HG02885 (cell line): ENCODE measurements around the gene SLC11A2.
"Not testable (repeated sequence)": the region's sequence is repeated elsewhere in the genome, so short reads cannot be mapped to it uniquely, and the experiment has no call there.

Source experiments
- ATAC-seq: cut with Tn5 transposase; IDR thresholded peaks from one replicate; pipeline ENCODE4 v1.9.1; 2021; ENCODE audit warnings: mild to moderate bottlenecking; ENCODE audit not compliant: unreplicated experiment, poor library complexity

SLC11A2 gene

DNA sequence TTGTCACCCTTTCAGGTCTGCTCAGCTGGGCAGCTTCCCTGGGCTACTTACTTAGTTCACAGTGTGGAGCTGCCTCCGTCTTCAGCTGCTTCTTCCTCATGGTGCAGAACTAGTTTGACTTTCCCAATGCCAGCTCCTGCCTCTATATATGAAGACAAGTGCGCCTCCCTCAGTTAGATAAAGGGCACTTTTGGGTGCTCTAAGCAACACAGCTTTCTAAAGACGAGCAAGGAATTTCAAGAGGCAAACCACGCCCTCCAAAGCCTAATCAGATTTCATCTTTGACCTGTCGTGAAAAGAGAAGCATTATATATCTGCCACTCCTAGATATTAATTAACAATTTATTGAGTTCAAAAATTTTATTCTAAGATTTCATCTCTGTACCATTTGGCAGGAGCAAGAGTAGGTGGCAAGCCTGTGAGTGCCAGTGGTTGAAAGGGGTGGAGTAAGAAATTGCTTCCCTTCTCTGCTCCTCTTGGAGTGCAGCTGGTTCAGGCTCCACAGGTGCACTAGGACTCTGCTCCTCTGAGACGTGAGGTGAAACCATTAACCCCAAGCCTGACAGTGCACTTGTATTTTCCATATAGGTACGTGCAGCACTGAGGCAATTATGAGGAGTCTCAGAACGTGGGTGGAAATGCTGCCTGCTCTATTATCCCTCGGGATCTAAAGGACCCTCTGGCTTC is 2.1 kb upstream of the SLC11A2 start:
- ATAC-seq, result no peak

DNA sequence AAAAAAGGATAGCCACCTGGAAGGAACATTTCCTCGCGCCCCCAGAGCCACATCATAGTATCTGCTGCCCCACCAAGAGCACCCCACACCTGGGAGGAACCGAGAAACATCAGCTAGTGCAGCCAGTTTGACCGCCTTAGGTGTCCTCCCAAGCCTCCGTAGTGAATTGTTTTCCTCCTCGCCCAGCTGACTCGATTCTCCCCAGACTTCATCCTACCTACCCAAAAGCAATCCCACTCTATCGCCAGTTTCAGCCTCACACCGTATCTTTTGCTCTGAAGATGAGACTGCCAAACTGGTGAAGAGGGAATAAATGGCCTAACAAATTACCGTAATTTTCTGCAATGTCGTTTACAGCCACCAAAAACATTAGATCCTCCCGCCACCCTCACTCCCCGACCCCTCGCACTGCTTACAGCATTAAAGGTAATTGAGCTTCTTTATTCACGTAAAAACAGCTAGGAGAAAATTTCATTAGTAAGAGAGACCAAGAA is 1.2 kb upstream of the SLC11A2 start:
- no peak for ATAC-seq

DNA sequence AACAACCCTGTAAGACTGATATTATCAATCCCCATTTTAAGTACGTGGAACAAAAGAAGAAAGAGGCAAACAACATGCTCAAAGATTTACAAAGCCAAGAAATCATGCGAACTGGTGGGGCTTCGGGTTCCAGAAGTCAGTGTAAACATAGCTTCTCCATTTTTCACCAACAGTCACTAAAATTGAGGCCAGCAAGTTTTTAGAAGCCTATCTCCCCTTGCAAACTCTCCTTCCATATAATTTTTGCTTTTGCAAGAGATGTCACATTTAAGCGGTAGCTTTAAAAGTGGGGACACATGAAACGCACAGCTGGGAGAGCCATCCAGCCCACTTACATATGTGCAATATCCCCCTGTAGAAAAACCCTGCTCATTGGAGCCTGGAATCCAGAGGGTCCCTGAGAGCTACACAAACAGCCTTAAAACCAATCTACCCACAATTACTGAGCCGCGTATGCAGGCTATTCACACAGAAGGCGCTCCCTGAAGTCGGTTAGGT is 797 bp downstream of the SLC11A2 start:
- ATAC-seq, result no peak

DNA sequence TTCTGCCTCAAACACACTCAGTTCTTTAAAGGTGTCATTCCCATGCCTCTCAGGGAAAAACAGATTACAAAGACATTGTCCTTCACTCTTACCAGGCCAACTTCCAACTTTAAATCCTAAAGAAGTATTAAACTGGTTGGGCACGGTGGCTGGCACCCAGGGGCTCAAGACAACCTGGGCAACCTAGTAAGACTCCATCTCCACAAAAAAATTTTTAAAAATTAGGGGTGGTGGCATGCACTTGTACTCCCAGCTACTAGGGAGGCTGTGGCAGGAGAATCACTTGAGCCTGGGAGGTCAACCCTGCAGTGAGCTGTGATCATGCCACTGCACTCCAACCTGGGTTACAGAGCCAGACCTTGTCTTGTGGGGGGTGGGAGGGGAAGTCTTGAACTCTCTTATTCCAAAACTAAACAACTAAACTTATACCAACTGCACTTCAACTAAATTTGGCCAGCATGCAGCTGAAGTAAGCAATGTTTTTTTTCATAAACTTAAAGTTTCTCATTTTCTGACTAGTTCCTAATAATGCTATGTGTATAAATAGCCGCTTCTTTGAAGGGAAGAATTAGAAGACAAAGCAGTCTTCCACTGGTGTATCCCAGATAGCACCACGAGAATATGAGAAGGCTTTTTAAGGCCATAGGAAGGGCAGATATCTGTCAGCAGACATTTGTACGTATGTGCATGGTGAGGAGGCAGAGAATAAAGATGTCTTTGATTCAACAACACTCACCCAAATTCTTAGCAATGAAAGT is 2.4 kb downstream of the SLC11A2 start:
- ATAC-seq, result no peak

GRCh38 chr12:51021694-51022093 is 4.5 kb downstream of the SLC11A2 start:
- ATAC-seq, result no peak

DNA sequence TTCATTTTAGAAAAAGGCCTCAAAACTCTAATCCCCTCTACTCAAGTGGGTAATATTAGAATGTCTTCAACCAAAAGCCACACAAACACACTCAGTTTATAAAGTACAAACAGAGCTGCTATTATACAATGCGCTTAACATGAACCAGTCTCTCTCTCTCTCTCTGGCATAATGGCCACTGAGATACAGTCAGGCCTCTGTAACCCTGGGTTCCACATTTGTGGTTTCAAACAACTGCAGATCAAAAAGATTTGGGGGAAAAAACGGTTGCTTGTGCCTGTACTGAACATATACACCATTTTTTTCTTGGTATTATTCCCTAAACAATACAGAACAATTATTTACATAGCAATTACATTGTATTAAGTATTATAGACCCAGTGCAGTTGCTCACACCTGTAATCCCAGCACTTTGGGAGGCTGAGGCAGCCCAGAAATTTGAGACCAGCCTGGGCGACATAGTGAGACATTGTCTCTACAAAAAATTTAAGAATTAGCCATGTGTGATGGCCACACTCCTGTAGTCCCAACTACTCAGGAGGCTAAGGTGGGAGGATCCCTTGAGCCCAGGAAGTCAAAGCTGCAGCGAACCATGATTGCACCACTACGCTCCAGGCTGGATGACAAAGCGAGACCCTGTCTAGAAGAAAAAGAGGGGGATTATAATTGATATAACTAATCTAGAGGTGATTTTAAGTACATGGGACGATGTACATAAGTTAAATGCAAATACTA is 5.6 kb downstream of the SLC11A2 start:
- no peak for ATAC-seq

DNA sequence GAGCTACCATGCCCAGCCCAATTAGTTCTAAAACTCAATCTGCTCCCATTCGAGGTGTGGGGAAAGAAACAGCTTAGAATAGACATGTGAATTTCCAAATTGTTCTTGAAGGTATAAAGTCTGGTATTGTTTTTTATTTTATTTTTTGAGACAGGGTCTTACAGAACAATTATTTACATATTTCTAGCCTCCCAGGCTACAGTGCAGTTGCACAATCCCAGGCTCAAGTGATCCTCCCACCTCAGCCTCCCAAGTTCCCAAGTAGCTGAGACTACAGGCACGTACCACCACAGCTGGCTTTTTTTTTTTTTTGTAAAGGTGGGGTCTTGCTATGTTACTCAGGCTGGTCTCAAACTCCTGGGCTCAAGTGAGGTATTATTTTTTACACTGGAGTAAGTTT is 6.3 kb downstream of the SLC11A2 start:
- no peak for ATAC-seq

GRCh38 chr12:51018956-51019355 is 7.2 kb downstream of the SLC11A2 start:
- no peak for ATAC-seq

DNA sequence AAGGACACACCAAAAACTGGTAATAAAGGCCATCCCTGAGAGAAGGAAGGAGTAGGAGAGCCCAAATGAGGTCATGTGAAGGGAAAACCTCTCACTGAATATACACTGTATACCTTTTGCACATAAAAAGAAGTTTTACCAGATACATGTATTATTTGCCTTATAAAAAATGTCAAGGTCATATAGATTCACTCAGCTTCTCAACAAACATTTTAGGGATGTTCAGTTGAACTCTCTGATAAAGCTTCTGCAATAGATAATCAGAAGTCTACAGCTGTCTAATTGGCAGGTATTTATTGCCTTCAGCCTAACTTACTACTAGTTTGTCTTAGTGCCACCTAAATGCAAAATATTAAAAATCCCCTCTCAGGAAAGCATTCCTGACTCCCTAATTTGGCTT is 8.7 kb downstream of the SLC11A2 start:
- ATAC-seq, result no peak

DNA sequence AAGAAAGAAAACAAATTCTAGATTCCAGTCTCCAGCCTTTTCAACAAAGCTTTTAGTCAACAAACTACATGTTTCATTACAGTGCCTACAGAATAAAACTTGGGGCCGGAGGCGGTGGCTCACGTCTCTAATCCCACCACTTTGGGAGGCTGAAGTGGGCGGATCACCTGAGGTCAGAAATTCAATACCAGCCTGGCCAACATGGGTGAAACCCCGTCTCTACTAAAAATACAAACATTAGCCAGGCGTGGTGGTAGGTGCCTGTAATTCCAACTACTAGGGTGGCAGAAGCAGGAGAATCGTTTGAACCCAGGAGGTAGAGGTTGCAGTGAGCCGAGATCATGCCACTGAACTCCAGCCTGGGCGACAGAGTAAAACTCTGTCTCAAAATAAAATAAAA is 11.7 kb downstream of the SLC11A2 start:
- ATAC-seq, result not testable (repeated sequence)

DNA sequence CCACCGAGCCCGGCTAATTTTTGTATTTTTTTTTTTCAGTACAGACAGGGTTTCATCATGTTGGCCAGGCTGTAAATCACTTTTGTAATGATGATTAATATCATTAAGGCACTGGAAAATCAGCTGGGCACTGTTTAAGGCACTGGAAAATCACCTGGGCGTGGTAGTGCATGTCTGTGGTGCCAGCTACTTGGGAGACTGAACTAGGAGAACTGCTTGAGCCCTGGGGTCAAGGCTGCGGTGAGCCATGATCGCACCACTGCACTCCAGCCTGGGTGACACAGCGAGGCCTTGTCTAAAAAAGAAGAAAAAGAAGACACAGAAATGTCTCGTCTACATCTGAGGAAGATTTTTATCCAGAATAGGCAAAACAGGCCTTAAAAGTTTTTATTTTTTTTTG is 12.7 kb downstream of the SLC11A2 start:
- ATAC-seq, result no peak

DNA sequence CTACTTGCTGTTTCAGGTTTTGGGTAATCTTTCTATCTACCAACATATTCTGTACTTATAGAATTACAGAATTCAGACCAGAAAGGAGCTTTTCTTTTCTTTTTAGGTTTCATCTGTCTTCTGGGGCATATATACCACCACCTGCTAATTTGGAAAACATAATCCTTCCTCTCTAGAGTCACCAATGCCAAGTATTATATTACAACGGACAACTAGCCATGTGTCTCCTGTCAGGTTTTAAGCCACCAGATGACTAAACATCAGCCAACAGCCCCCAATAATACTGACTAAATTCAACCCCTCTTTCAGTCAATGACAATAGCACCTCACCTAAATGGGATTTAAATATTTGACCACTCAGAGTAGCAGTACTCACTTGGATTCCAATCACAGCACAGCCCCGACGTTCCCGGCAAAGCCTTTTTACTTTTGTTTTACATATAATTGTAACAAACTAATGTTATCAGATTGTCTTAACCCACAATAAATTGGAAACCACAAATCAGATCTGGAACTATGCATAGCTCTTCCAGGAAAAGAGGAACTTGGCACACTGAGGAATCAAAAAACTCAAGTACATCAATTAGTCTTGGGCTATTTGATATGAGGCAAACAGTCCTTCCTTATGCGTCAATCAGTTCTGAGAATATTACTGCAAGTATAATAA is 13.5 kb downstream of the SLC11A2 start:
- ATAC-seq, result no peak

DNA sequence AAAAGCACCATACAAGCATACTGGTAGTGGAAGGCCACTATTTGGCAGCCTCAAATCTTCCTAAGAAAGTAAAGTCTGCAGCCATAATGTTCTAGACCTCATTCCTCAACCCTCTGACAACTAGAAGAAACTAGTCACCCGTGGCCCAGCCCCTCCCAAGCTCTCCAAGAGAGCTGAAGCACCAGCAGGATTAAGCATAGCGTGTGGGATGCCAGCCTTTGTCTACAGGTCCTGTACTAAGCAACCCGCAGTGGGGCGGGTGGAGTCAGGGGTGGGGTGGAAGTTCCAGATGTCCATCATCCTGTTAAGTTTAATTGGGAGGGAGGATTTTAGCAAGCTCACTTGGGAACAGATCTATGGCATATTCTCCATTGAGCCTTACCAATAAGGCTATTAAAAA is 14.2 kb downstream of the SLC11A2 start:
- no peak for ATAC-seq

GRCh38 chr12:51009056-51009440 is 17.1 kb downstream of the SLC11A2 start:
- ATAC-seq, result no peak

DNA sequence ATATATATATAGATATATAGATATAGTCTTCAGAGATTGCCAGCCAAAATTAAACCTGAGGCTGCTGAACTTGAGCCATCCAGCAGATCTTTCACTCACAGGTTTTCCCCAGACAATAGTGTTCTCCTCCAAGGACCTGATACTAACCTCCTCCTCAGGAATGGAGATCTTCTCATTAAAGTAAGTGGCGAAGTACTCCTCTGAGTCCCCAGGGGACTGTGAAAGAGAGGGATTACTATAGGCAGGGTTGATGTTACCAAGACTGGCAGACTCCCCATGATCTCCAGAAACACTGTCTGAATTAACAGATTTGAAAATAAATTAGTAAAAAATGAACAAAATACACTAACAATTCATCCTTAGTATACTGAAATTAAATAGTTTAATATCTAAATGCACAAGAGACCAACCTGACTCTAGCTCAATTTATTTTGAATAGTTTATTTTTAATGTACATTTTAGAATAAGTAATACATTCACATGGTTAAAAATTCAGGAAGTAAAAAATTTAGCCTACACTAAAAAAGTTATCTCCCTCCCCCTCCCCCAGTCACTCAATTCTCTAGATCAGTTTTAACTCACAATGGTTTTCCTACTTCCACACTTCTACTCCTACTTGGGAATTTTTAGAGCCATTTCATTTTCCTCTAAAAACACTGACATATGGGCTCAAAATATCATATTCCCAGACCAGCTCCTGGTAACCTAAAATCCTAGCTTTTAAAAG is 17.7 kb downstream of the SLC11A2 start:
- ATAC-seq, result no peak

DNA sequence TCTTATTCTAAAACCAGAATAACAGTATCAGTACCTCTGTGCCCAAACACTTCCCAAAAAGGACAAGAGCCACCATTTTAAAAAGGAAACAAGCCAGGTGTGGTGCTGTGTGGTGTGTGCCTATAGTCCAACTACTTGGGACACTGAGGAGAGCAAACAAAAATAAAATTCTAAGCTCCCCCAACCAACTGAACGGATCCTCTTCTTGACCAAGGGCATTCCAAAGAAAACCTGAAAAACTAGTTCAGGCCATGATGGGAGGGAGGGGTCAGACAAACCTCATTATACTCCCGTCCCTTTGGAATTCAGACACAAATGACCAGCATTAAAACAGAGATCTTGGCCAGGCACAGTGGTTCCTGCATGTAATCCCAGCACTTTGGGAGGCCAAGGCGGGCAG is 20.5 kb downstream of the SLC11A2 start:
- no peak for ATAC-seq

- ATAC-seq, result no peak
These were observed 21.2 kb downstream of the SLC11A2 start for GRCh38 chr12:51005030-51005429.

- no peak for ATAC-seq
These were observed 21.7 kb downstream of the SLC11A2 start for GRCh38 chr12:51004504-51004903.

DNA sequence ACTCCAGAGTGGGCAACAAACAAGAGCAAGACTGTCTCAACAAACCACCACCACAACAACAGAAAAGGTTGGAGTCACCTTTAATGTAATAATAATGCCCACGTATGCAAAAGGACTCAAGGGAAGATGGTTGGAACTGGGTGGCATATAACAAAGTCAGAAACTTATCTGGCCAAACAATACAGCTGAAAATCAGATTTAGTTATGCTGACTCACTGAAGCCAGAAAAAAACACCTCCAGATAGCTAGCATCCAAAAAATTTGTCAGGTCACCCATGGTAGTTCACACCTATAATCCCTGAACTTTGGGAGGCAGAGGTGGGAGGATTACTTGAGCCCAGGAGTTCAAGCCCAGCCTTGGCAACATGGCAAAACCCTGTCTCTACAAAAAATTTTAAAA is 24.4 kb downstream of the SLC11A2 start:
- no peak for ATAC-seq

- ATAC-seq, result no peak
These were observed 25.9 kb downstream of the SLC11A2 start for GRCh38 chr12:51000245-51000644.
